ENCODE results near the gene TNNC1. TPM values are rescaled to one million over a fixed set of nuclear protein-coding genes. Genes with fewer than 3 reads are reported as not detected.

Gene TNNC1
- total RNA-seq, 1 donor from 2014 or later = 0.26 TPM

DNA sequence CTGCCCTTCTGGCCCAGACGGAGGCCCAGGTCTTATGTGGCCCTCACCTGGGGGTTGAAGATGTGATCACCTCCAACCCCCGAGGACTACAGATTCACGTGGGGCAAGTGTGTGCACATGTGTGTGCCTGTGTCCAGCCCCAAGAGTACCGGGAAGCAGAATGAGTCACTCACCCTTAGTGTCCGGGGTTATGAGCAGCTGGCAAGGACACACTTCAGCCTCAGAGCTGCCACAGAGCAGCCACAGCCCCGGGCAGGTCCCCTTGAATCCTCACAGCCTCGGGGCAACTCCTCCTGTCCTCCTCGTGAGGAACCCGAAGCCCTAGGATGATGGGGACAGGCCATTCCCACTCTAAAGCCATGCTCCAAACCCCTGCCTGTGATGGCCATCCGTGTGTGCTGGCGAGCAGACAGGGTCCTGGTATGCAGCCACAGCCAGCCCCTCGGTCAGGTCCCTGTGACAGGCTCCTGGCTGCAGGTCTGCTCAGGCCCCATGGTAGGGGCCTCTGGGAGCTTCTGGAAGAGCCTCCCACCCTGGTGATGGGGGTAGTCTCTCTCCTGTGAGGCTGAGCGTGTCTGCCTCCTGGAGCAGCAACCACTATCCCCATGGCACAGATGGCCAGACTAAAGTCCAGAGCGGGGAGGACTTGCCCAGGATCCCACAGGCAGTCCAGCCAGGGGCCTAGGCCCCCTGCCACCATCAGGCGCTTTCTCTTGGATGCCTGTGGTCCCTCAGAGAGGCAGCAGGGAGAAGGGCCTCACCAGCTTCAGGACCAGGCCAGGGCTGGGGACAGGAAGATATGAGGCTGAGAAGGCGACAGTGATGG lies 42.1 kb upstream of the TNNC1 start:
- FAIRE-seq (no peak), DNase-seq (ENCODE audit: low read depth) (peak; percentile 51)
- Histone ChIP-seq H3K36me3 (ENCODE audit: control insufficient read depth, insufficient read depth, low read length) (peaks cover 8% of the 10 kb centered on the region), H3K4me3 (ENCODE audit: low read depth, low read length) (no peak overlapping the region), H3K27me3 (ENCODE audit: control insufficient read depth, insufficient read depth, low read length) (no peaks in the 10 kb centered on the region)
- TF ChIP-seq, protein P1, sequence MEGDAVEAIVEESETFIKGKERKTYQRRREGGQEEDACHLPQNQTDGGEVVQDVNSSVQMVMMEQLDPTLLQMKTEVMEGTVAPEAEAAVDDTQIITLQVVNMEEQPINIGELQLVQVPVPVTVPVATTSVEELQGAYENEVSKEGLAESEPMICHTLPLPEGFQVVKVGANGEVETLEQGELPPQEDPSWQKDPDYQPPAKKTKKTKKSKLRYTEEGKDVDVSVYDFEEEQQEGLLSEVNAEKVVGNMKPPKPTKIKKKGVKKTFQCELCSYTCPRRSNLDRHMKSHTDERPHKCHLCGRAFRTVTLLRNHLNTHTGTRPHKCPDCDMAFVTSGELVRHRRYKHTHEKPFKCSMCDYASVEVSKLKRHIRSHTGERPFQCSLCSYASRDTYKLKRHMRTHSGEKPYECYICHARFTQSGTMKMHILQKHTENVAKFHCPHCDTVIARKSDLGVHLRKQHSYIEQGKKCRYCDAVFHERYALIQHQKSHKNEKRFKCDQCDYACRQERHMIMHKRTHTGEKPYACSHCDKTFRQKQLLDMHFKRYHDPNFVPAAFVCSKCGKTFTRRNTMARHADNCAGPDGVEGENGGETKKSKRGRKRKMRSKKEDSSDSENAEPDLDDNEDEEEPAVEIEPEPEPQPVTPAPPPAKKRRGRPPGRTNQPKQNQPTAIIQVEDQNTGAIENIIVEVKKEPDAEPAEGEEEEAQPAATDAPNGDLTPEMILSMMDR (IDR thresholded peaks at IDR 0.05; ENCODE audit: insufficient read depth, low read length, severe bottlenecking) = no peak

DNA sequence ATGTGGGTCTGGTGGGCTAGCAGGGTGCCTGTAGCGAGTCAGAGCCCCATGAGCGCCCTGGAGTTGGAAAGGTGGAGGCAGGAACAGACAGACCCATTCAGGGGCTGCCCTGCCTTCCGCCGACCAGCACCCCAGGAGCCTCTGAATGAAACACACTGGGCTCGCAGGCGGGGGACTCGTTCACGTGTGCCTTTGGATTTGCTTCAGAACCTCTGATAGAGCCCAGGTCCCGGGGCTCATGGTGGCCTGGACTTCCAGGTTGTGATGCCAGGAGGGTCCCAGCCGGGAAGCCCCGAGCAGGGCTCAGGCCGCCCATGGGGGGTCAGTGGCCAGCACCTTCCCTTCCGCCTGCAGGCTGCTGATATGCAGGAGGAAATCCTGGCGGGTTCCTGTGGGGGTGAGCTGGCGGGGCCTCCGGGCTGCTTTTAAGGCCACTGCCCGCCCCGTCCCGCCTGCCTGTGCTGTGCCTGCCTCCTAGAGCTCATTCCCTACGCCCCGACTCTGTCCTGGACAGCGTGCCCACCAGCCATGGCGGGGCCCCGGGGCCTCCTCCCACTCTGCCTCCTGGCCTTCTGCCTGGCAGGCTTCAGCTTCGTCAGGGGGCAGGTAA lies 41.1 kb upstream of the TNNC1 start, which contains the start of gene STAB1:
Gene STAB1 (plus strand): TSS at position 453 of the 610 bp plus-strand sequence. CDS start 76 bp downstream, at position 529.
- TF ChIP-seq, protein P1 (IDR thresholded peaks at IDR 0.05; ENCODE audit: insufficient read depth, low read length, severe bottlenecking) = no peak
- no peak within 1 kb of the TSS for H3K4me3 ChIP-seq (ENCODE audit: low read depth, low read length)
- no peaks in the 10 kb centered on the region for H3K27me3 ChIP-seq (ENCODE audit: control insufficient read depth, insufficient read depth, low read length)
- FAIRE-seq (no peak), DNase-seq (ENCODE audit: low read depth) (no peak)
- peaks cover 15% of the 10 kb centered on the region for H3K36me3 ChIP-seq (ENCODE audit: control insufficient read depth, insufficient read depth, low read length)

DNA sequence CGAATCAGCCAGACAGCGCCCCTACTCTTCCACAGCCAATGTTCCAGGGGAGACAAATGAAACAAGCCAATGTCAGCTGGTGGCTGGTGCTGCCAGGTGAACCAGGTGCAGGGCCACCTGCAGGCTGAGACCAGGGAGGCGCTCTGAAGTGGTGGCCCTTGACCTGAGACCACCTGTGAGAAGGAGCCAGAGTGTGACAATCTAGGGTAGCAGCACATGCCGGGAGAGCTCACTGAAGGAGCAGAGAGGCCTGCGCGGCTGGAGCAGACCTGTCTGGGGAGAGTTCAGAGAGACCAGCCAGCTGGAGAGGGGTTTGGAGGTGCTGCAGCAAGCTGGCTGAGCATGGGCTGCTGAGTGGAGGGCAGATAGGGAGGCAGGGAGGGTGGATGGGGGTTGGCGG lies 40.6 kb upstream of the TNNC1 start:
- H3K4me3 ChIP-seq (ENCODE audit: low read depth, low read length) = no peak overlapping the region
- H3K27me3 ChIP-seq (ENCODE audit: control insufficient read depth, insufficient read depth, low read length) = no peaks in the 10 kb centered on the region
- DNase-seq (ENCODE audit: low read depth) (no peak), FAIRE-seq (no peak)
- peaks cover 20% of the 10 kb centered on the region for H3K36me3 ChIP-seq (ENCODE audit: control insufficient read depth, insufficient read depth, low read length)
- TF ChIP-seq, protein P1 (IDR thresholded peaks at IDR 0.05; ENCODE audit: insufficient read depth, low read length, severe bottlenecking) = no peak

DNA sequence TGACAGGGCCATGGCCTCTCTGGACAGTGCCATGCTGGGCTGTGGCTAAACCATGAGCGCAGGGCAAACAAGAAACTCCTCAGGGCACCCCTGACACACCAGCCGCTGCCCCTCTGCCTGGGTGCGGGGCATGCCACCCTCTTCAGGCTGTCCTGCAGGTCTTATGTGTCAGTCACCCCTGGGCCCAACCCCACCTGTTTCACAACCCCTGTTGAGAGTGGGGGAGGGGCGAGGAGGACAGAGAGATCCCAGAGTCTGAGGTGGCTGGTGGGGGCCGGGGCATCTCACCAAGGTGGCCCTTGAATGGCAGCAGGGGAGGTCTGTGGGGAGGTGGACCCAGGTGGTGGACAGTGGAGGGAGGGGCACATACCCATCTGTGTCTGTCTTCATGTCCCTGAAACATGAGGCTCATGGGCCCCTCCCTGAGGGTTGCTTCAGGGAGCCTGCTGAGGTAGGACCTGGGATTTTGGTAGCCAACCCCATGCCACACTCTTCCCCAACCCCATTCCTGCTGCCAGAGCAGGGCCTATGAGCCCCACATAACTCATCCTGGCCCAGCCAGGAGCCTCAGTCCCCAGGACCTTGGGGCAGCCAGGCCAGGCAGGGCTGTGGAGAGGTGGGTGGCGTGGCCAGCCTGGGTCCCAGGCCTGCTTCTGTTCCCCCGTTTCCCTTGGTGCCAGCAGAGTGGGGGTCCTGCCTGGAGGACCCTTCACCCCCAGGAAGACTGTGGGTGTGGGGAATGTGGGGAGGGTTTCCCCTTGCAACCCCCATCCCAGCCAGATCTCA lies 39.6 kb upstream of the TNNC1 start:
- H3K27me3 ChIP-seq (ENCODE audit: control insufficient read depth, insufficient read depth, low read length) = no peaks in the 10 kb centered on the region
- FAIRE-seq (no peak), DNase-seq (ENCODE audit: low read depth) (no peak)
- no peak overlapping the region for H3K4me3 ChIP-seq (ENCODE audit: low read depth, low read length)
- H3K36me3 ChIP-seq (ENCODE audit: control insufficient read depth, insufficient read depth, low read length) = peaks cover 26% of the 10 kb centered on the region
- TF ChIP-seq, protein P1 (IDR thresholded peaks at IDR 0.05; ENCODE audit: insufficient read depth, low read length, severe bottlenecking) = no peak

DNA sequence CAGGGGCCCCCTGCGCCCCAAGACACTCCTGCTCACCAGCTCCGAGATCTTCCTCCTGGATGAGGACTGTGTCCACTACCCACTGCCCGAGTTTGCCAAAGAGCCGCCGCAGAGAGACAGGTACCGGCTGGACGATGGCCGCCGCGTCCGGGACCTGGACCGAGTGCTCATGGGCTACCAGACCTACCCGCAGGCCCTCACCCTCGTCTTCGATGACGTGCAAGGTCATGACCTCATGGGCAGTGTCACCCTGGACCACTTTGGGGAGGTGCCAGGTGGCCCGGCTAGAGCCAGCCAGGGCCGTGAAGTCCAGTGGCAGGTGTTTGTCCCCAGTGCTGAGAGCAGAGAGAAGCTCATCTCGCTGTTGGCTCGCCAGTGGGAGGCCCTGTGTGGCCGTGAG lies 38.2 kb upstream of the TNNC1 start:
- TF ChIP-seq, protein P1 (IDR thresholded peaks at IDR 0.05; ENCODE audit: insufficient read depth, low read length, severe bottlenecking) = no peak
- Histone ChIP-seq H3K36me3 (ENCODE audit: control insufficient read depth, insufficient read depth, low read length) (peaks cover 36% of the 10 kb centered on the region), H3K27me3 (ENCODE audit: control insufficient read depth, insufficient read depth, low read length) (no peaks in the 10 kb centered on the region), H3K4me3 (ENCODE audit: low read depth, low read length) (no peak overlapping the region)
- DNase-seq (ENCODE audit: low read depth) (no peak), FAIRE-seq (no peak)
